OCI-LY3 (cell line): ENCODE data around the gene DDX41.

Experiments
- H2AFZ ChIP-seq: fragments of 200-600, 300-600 bp; shearing (Covaris generic); 2 replicates; pipeline ENCODE4 v1.6.0; 2014; ENCODE audit warnings: antibody characterized with exemption, low read depth, low read length
- H3K27ac ChIP-seq: fragments of 200-600, 300-600 bp; sonication (generic); 2 replicates; pipeline ENCODE4 v1.5.1; 2014; ENCODE audit warnings: mild to moderate bottlenecking, low read length, moderate library complexity, mixed read lengths
- H3K27me3 ChIP-seq: fragments of 200-600, 300-600 bp; sonication (generic); 2 replicates; pipeline ENCODE4 v1.6.1; 2014; ENCODE audit warnings: low read depth, low read length, mixed read lengths
- H3K36me3 ChIP-seq: fragments of 200-600, 300-600 bp; sonication (generic); replicated peaks from 2 replicates; pipeline ENCODE3; 2014; ENCODE audit warnings: low read depth, low read length, mixed read lengths
- H3K4me1 ChIP-seq: fragments of 300-600, 200-600 bp; sonication (generic); 2 replicates; pipeline ENCODE4 v1.6.1; 2014; ENCODE audit warnings: low read length, mixed read lengths
- H3K4me2 ChIP-seq: fragments of 200-600, 300-600 bp; sonication (generic); 2 replicates; pipeline ENCODE4 v1.6.1; 2014; ENCODE audit warnings: low read length, mixed read lengths
- H3K4me3 ChIP-seq: fragments of 300-600, 200-600 bp; sonication (generic); 2 replicates; pipeline ENCODE4 v1.5.1; 2014; ENCODE audit warnings: antibody characterized with exemption, mild to moderate bottlenecking, low read length, moderate library complexity
- H3K79me2 ChIP-seq: fragments of 300-600, 200-600 bp; shearing (Covaris generic); 2 replicates; pipeline ENCODE4 v1.6.1; 2014; ENCODE audit warnings: mild to moderate bottlenecking, low read length, mixed read lengths
- H3K9ac ChIP-seq: fragments of 300-600, 200-600 bp; shearing (Covaris generic); 2 replicates; pipeline ENCODE4 v1.6.0; 2014; ENCODE audit warnings: mild to moderate bottlenecking, low read length, moderate library complexity
- H3K9me3 ChIP-seq: fragments of 200-600, 300-600 bp; shearing (Covaris generic); 2 replicates; pipeline ENCODE4 v1.6.1; 2014; ENCODE audit warnings: low read length, mixed read lengths; ENCODE audit not compliant: insufficient read depth
- H4K20me1 ChIP-seq: fragments of 200-600, 300-600 bp; sonication (generic); 2 replicates; pipeline ENCODE4 v1.6.1; 2016; ENCODE audit warnings: low read length, mixed read lengths; ENCODE audit not compliant: insufficient read depth
- CTCF ChIP-seq: fragments of 200-600, 300-600 bp; sonication (generic); IDR thresholded peaks from 2 replicates; pipeline ENCODE4 v1.5.1; 2014; ENCODE audit warnings: antibody characterized with exemption, low read length, low read depth
- EZH2phosphoT487 ChIP-seq: fragments of 200-600 bp; shearing (Covaris generic); IDR thresholded peaks from 2 replicates; pipeline ENCODE4 v1.6.1; 2018; ENCODE audit warnings: antibody characterized with exemption, mixed run types, low read depth

The DDX41 gene

DNA sequence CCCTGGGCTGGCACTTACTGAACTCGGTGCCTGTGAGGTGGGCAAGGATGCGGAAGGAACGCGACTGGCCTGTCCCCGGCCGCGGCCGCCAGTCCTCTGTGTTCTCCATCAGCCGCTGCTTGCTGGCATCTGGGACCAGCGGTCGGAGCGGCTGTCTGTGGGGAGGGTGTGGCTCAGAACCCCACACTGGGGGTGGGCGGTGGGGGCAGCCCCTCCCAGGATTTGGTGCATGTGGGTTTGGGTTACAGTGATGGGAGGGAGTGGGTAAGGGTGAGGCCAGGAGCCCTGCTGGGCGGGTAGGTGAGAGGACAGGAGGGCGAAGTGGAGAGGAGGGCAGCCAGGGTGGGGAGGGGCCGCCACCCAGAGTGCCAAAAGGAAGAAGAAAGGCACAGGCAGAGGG lies 25.8 kb downstream of the DDX41 start:
- H3K36me3 ChIP-seq: no peaks in the 10 kb centered on the region
- peaks cover 39% of the 10 kb centered on the region for H3K4me1 ChIP-seq
- H3K27me3 ChIP-seq: no peaks in the 10 kb centered on the region; the same call in 1 of the 2 replicates
- H3K9me3 ChIP-seq: no peaks in the 10 kb centered on the region
- TF ChIP-seq EZH2phosphoT487 (no peak), CTCF (no peak)
- H3K27ac ChIP-seq: no peak overlapping the region
- H4K20me1 ChIP-seq: no peaks in the 10 kb centered on the region; the same call in 1 of the 2 replicates
- no peak overlapping the region for H2AFZ ChIP-seq
- H3K9ac ChIP-seq: no peak overlapping the region
- no peak overlapping the region for H3K4me3 ChIP-seq
- H3K79me2 ChIP-seq: no peaks in the 10 kb centered on the region
- H3K4me2 ChIP-seq: no peak overlapping the region

DNA sequence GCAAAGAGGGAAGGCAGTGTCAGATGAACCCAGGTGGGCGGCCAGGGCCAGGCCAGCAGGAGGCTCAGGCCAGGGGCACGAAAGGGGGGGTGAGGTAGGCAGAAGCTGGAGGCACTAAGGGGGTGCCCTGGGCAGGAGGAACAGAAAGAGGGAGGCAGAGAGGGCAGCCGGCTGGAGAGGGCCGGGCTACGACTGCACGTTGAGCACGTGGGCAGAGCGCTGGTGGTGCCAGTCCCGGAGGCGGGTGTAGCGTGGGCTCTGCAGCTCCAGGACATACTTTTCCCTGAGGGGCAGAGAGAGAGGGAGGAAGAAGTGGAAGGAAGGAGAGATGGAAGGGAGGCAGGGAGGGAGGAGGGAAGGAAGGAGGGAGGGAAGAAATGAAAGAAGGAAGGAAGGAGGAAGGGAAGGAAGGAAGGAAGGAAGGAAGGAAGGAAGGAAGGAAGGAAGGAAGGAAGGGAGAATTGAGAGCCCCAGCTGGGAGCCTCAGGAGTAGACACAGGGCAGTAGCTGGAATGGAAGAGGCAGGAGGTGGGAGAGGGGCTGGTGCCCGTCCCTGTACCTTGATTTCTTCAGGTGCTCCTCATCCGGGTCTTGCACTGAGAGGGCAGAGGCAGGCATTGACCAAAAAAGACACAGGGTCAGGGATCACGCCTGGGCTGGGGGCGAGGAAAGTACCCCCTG lies 26.3 kb downstream of the DDX41 start:
- Histone ChIP-seq H3K9ac (no peak overlapping the region), H3K27ac (no peak overlapping the region), H3K4me3 (no peak overlapping the region), H4K20me1 (no peaks in the 10 kb centered on the region; the same call in 1 of the 2 replicates), H3K79me2 (no peaks in the 10 kb centered on the region), H3K4me1 (peaks cover 34% of the 10 kb centered on the region), H3K9me3 (no peaks in the 10 kb centered on the region), H3K27me3 (no peaks in the 10 kb centered on the region), H3K4me2 (no peak overlapping the region), H2AFZ (no peak overlapping the region), H3K36me3 (no peaks in the 10 kb centered on the region)
- TF ChIP-seq CTCF (no peak), EZH2phosphoT487 (no peak)

DNA sequence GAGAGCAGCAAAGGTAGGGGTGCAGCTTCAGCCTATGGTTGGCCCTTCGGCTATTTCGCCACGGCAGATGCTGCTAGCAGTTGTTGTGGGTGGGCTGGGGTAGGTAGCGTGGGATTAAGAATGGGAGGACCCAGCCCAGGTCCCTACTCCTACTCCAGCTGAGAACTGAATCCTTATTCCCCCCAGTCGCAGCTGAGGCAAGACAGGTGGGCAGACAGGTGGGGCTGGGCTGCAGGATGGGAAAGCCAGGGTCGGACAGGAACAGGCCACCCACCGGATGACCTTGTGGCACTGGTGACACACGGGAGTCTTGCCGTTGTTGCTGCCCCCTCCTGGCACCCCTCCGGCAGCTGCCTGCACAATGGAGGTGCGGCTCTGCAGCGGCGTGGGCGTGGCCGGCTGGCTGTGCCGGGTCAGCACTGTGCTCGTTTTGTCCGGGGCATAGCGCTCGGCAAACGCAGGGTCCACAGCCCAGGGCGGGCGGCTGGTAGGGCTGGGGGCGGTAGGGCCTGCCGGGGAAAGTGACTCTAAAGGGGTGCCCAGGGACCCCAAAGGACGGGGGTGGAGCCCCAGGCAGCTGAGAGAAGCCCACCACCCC lies 27.5 kb downstream of the DDX41 start:
- Histone ChIP-seq H3K27ac (no peak overlapping the region), H3K27me3 (no peaks in the 10 kb centered on the region), H3K9ac (no peak overlapping the region), H4K20me1 (no peaks in the 10 kb centered on the region; the same call in 1 of the 2 replicates), H3K4me1 (peaks cover 22% of the 10 kb centered on the region), H3K9me3 (no peaks in the 10 kb centered on the region), H3K36me3 (no peaks in the 10 kb centered on the region), H3K79me2 (no peaks in the 10 kb centered on the region), H2AFZ (no peak overlapping the region), H3K4me3 (peak overlapping the region; percentile 53), H3K4me2 (peak overlapping the region; percentile 61)
- TF ChIP-seq CTCF (peak; percentile 53), EZH2phosphoT487 (no peak)

- Histone ChIP-seq H3K9me3 (no peaks in the 10 kb centered on the region), H3K36me3 (no peaks in the 10 kb centered on the region), H3K79me2 (no peaks in the 10 kb centered on the region), H3K4me1 (peaks cover 10% of the 10 kb centered on the region), H4K20me1 (no peaks in the 10 kb centered on the region; the same call in 1 of the 2 replicates), H3K9ac (no peak overlapping the region), H3K27ac (no peak overlapping the region), H2AFZ (no peak overlapping the region), H3K4me2 (no peak overlapping the region), H3K27me3 (no peaks in the 10 kb centered on the region), H3K4me3 (no peak overlapping the region)
- TF ChIP-seq CTCF: peak; percentile 35
- TF ChIP-seq EZH2phosphoT487: no peak
Measured at GRCh38 chr5:177487975-177488374, 28.8 kb downstream of the DDX41 start.
